IMR-90 (cell line): Measurements from ENCODE around the gene MORC1. TPM values are rescaled to one million over a fixed set of nuclear protein-coding genes. Genes with fewer than 3 reads are reported as not detected.
A peak's percentile ranks its signal among the peaks of the same experiment; 100 is the strongest.

Experiments used
- ATAC-seq: fragments of 200-7000 bp; cut with Tn5 transposase; 2 replicates; pipeline ENCODE4 v1.9.1; 2020; ENCODE audit warnings: low read depth, mild to moderate bottlenecking, moderate library complexity
- BruUV-seq: library from RNA; stranded (reverse); fragments of 400-500 nt; replicated peaks from 2 replicates; lab custom pipeline; 2021; lab: Mats Ljungman, UMichigan
- CTCF ChIA-PET: fragments of 300-600 bp; formaldehyde crosslinking; extraction: SDS; loops from one replicate; lab custom pipeline; 2021; ENCODE audit warnings: antibody characterized with exemption; lab: Yijun Ruan, JAX
- POLR2A ChIA-PET: fragments of 300-600 bp; sonication (Branson Sonifier 250); formaldehyde crosslinking; loops from one replicate; lab custom pipeline; 2022; ENCODE audit warnings: antibody characterized with exemption; ENCODE audit not compliant: unreplicated experiment; lab: Charles Lee
- DNase-seq: peaks from one replicate; pipeline ENCODE4 v3.0.0; 2013
- H2AFZ ChIP-seq: replicated peaks from 2 replicates; pipeline ENCODE3; 2013; ENCODE audit warnings: low read length, mild to moderate bottlenecking; ENCODE audit not compliant: poor library complexity
- H2AK5ac ChIP-seq: 2 replicates; pipeline ENCODE4 v1.6.1; 2013; ENCODE audit warnings: low read depth, low read length, inconsistent platforms
- H2AK9ac ChIP-seq: replicated peaks from 2 replicates; pipeline ENCODE3; 2013; ENCODE audit warnings: mild to moderate bottlenecking, low read depth, low read length, moderate library complexity; ENCODE audit not compliant: poor library complexity
- H2BK120ac ChIP-seq: 2 replicates; pipeline ENCODE4 v1.6.1; 2013; ENCODE audit warnings: low read depth, low read length, inconsistent platforms
- H2BK15ac ChIP-seq: 3 replicates; pipeline ENCODE4 v1.6.1; 2013; ENCODE audit warnings: low read depth, low read length, inconsistent platforms
- H2BK20ac ChIP-seq: 2 replicates; pipeline ENCODE4 v1.6.1; 2013; ENCODE audit warnings: low read depth, mild to moderate bottlenecking, inconsistent platforms, low read length, moderate library complexity
- H2BK5ac ChIP-seq: 2 replicates; pipeline ENCODE4 v1.6.1; 2013; ENCODE audit warnings: mild to moderate bottlenecking, low read depth, low read length, inconsistent platforms; ENCODE audit not compliant: poor library complexity, severe bottlenecking
- H3K14ac ChIP-seq: replicated peaks from 2 replicates; pipeline ENCODE4 v1.6.1; 2013; ENCODE audit warnings: low read depth, low read length, inconsistent platforms
- H3K18ac ChIP-seq: 2 replicates; pipeline ENCODE4 v1.6.1; 2013; ENCODE audit warnings: low read depth, low read length, control low read depth
- H3K23ac ChIP-seq: 2 replicates; pipeline ENCODE4 v1.6.1; 2013; ENCODE audit warnings: low read depth, low read length, inconsistent platforms
- H3K27ac ChIP-seq: 2 replicates; pipeline ENCODE4 v1.5.1; 2013; ENCODE audit warnings: mild to moderate bottlenecking, control low read depth, low read length; ENCODE audit not compliant: insufficient read depth
- H3K27me3 ChIP-seq: 2 replicates; pipeline ENCODE4 v1.6.1; 2013; ENCODE audit warnings: low read length; ENCODE audit not compliant: control insufficient read depth, insufficient read depth
- H3K36me3 ChIP-seq: 2 replicates; pipeline ENCODE4 v1.6.1; 2013; ENCODE audit warnings: low read length, mixed read lengths; ENCODE audit not compliant: control insufficient read depth, insufficient read depth
- H3K4ac ChIP-seq: 2 replicates; pipeline ENCODE4 v1.6.1; 2013; ENCODE audit warnings: low read depth, low read length, inconsistent platforms
- H3K4me1 ChIP-seq: 2 replicates; pipeline ENCODE4 v1.6.1; 2013; ENCODE audit warnings: low read length, mixed read lengths; ENCODE audit not compliant: control insufficient read depth, insufficient read depth
- H3K4me2 ChIP-seq: 2 replicates; pipeline ENCODE4 v1.6.1; 2013; ENCODE audit warnings: low read depth, mild to moderate bottlenecking, control low read depth, low read length, moderate library complexity
- H3K4me3 ChIP-seq: 2 replicates; pipeline ENCODE4 v1.5.1; 2013; ENCODE audit warnings: low read depth, mild to moderate bottlenecking, control low read depth, low read length, moderate library complexity; ENCODE audit not compliant: insufficient read depth
- H3K56ac ChIP-seq: 2 replicates; pipeline ENCODE4 v1.6.1; 2013; ENCODE audit warnings: low read length, inconsistent platforms; ENCODE audit not compliant: insufficient read depth; ENCODE audit errors: extremely low read depth
- H3K79me1 ChIP-seq, 2 experiments: 2 replicates each; pipeline ENCODE4 v1.6.1; 2013; ENCODE audit warnings: low read length in 2 of 2, inconsistent platforms in 1 of 2, low read depth in 1 of 2
- H3K9ac ChIP-seq: 2 replicates; pipeline ENCODE4 v1.6.1; 2013; ENCODE audit warnings: low read depth, low read length, control low read depth
- H3K9me1 ChIP-seq: 2 replicates; pipeline ENCODE4 v1.6.1; 2013; ENCODE audit warnings: low read length, inconsistent platforms; ENCODE audit not compliant: insufficient read depth
- H3K9me3 ChIP-seq: 2 replicates; pipeline ENCODE4 v1.6.1; 2013; ENCODE audit warnings: low read length; ENCODE audit not compliant: control insufficient read depth, insufficient read depth
- H4K20me1 ChIP-seq: 2 replicates; pipeline ENCODE4 v1.6.1; 2013; ENCODE audit warnings: low read length, inconsistent platforms; ENCODE audit not compliant: insufficient read depth
- H4K5ac ChIP-seq: 2 replicates; pipeline ENCODE4 v1.6.1; 2013; ENCODE audit warnings: mild to moderate bottlenecking, low read depth, low read length, control low read depth
- H4K8ac ChIP-seq, 2 experiments: 2 replicates each; pipeline ENCODE4 v1.6.1; 2013; ENCODE audit warnings: low read depth in 2 of 2, low read length in 2 of 2, control low read depth in 1 of 2, inconsistent platforms in 1 of 2
- H4K91ac ChIP-seq: 2 replicates; pipeline ENCODE4 v1.6.1; 2013; ENCODE audit warnings: low read depth, low read length, inconsistent platforms; ENCODE audit not compliant: insufficient read depth
- CEBPB ChIP-seq: IDR thresholded peaks from 2 replicates; pipeline ENCODE4 v1.6.1; 2012; ENCODE audit warnings: low read depth, low read length, improper control_type of control experiment
- CHD1 ChIP-seq: IDR thresholded peaks from 2 replicates; pipeline ENCODE4 v1.6.1; 2012; ENCODE audit warnings: low read depth, low read length, improper control_type of control experiment
- ELK1 ChIP-seq: fragments of 150-350 bp; IDR thresholded peaks from 2 replicates; pipeline ENCODE4 v1.6.1; 2016; ENCODE audit warnings: low read depth, mild to moderate bottlenecking, low read length, moderate library complexity, borderline replicate concordance
- FOS ChIP-seq: fragments of 150-350 bp; IDR thresholded peaks from 2 replicates; pipeline ENCODE4 v1.6.1; 2016; ENCODE audit warnings: low read depth, low read length
- MAFK ChIP-seq: IDR thresholded peaks from 2 replicates; pipeline ENCODE4 v1.6.1; 2012; ENCODE audit warnings: low read depth, low read length, improper control_type of control experiment
- MAZ ChIP-seq: IDR thresholded peaks from 2 replicates; pipeline ENCODE4 v1.6.1; 2012; ENCODE audit warnings: low read depth, mild to moderate bottlenecking, low read length, improper control_type of control experiment, moderate library complexity, borderline replicate concordance
- MXI1 ChIP-seq: IDR thresholded peaks from 2 replicates; pipeline ENCODE4 v1.6.1; 2012; ENCODE audit warnings: low read depth, mild to moderate bottlenecking, low read length, moderate library complexity, borderline replicate concordance
- NFE2L2 ChIP-seq: fragments of 150-350 bp; IDR thresholded peaks from 2 replicates; pipeline ENCODE4 v1.6.1; 2016; ENCODE audit warnings: low read depth, mild to moderate bottlenecking, low read length
- RAD21 ChIP-seq: IDR thresholded peaks from 2 replicates; pipeline ENCODE4 v1.6.1; 2012; ENCODE audit warnings: low read length, improper control_type of control experiment
- RCOR1 ChIP-seq: IDR thresholded peaks from 2 replicates; pipeline ENCODE4 v1.6.1; 2012; ENCODE audit warnings: mild to moderate bottlenecking, low read length, improper control_type of control experiment; ENCODE audit not compliant: insufficient replicate concordance
- RFX5 ChIP-seq: IDR thresholded peaks from 2 replicates; pipeline ENCODE4 v1.8.0; 2012; ENCODE audit warnings: low read depth, mild to moderate bottlenecking, low read length, moderate library complexity
- WGBS, 2 experiments: methylation state at CpG; one replicate each; pipeline versions ENCODE4 v1.1.5 to v1.1.7; 2013; ENCODE audit warnings: missing lambda C conversion rate in 2 of 2; ENCODE audit not compliant: insufficient read length in 1 of 2; ENCODE audit errors: extremely low coverage in 2 of 2; 5-methylcytosine and 5-hydroxymethylcytosine counted together
- dilution Hi-C: fragments of 300-500 bp; cut with HindIII; formaldehyde crosslinking; loops from one replicate; pipeline ENCODE4 v1.14.3; 2018; ENCODE audit warnings: low sequenced_read_pairs; ENCODE audit not compliant: unreplicated experiment
- in situ Hi-C: fragments of 300-500 bp; cut with MboI; formaldehyde crosslinking; loops from 3 replicates; pipeline ENCODE4 v1.14.3; 2019; ENCODE audit warnings: low sequenced_read_pairs, inconsistent platforms, mixed read lengths
- intact Hi-C: fragments of 100-400 bp; cut with micrococcal nuclease; formaldehyde crosslinking; loops from 2 replicates; pipeline ENCODE4 v1.10.0; 2022
- polyA plus RNA-seq, 3 experiments: library from polyadenylated mRNA; depleted of rRNA; stranded (reverse); fragments of >200 nt; gene quantifications; 2 replicates each; pipeline ENCODE4 v1.2.3, GENCODE V29; 2012; ENCODE audit warnings: low replicate concordance in 1 of 3
- total RNA-seq: library from RNA; depleted of rRNA; stranded (reverse); fragments of >200 nt; gene quantifications from 2 replicates; pipeline ENCODE4 v1.2.3, GENCODE V29; 2012
- TF ChIP-seq, protein P1 (sequence below): fragments of 150-350 bp; IDR thresholded peaks from 2 replicates; pipeline ENCODE4 v1.6.1; 2017; ENCODE audit warnings: mild to moderate bottlenecking, antibody characterized with exemption, low read length, low read depth

MORC1 gene
- total and polyA plus RNA-seq, 2 of the 4 experiments (the other 2 are of a cell fraction) = not detected

DNA sequence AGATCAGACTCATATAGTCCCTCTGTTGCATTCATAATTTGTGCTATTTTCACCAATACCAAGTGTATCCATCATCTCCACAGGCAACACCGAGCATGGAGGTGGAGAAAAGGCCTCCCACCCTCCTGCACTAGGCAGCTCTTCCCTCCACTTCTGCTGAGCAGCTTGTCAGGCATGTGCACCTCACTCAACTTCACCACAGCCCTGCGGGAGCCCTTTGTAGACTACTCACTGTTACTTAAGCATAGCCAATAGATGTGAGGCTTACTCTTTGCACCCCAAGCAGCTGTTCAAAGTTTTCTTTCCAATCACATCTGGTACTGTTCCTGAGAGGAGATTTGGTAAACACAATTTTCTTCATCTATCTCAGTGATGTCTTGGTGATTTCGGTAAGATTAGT is 147.4 kb downstream of the MORC1 start:
- ChIA-PET CTCF (no interaction called here), POLR2A (interaction anchor here (0.5 kb wide), 1 partner anchor 510 kb away, joined by 5 read pairs; no protein-coding TSS in a partner anchor)
- ATAC-seq (no peak), DNase-seq (no peak)
- Histone ChIP-seq H3K56ac (no peak overlapping the region), H3K9me3 (no peaks in the 10 kb centered on the region), H3K18ac (no peak overlapping the region), H3K4me1 (no peaks in the 10 kb centered on the region), H3K36me3 (no peaks in the 10 kb centered on the region), H3K27me3 (no peaks in the 10 kb centered on the region), H3K23ac (no peak overlapping the region), H2BK5ac (no peak overlapping the region), H3K9me1 (no peaks in the 10 kb centered on the region), H4K8ac (no peak overlapping the region), H3K4ac (no peak overlapping the region), H2AK9ac (no peak overlapping the region), H4K91ac (no peak overlapping the region), H2BK15ac (no peak overlapping the region), H2BK120ac (no peak overlapping the region), H3K9ac (no peak overlapping the region), H4K5ac (no peak overlapping the region), H4K20me1 (no peaks in the 10 kb centered on the region), H2BK20ac (no peak overlapping the region), H2AFZ (peak overlapping the region; percentile 25), H3K79me1 (no peaks in the 10 kb centered on the region), H3K4me2 (no peak overlapping the region), H3K27ac (no peak overlapping the region), H3K14ac (no peak overlapping the region), H2AK5ac (no peak overlapping the region), H3K4me3 (no peak overlapping the region)
- dilution Hi-C loops (no loop called here), intact Hi-C loops (no loop called here), in situ Hi-C loops (no loop called here)
- WGBS, 2 experiments = no CpG with 5 or more reads among the region's 3 CpGs
- no TSS peak for BruUV-seq
- TF ChIP-seq NFE2L2 (no peak), ELK1 (no peak), MAFK (no peak), RAD21 (no peak), CHD1 (no peak), MAZ (no peak), FOS (no peak), CEBPB (no peak), RFX5 (no peak), RCOR1 (no peak), MXI1 (no peak)
- TF ChIP-seq, protein P1, sequence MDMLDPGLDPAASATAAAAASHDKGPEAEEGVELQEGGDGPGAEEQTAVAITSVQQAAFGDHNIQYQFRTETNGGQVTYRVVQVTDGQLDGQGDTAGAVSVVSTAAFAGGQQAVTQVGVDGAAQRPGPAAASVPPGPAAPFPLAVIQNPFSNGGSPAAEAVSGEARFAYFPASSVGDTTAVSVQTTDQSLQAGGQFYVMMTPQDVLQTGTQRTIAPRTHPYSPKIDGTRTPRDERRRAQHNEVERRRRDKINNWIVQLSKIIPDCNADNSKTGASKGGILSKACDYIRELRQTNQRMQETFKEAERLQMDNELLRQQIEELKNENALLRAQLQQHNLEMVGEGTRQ = no peak
